Sigmoid colon (tissue), 7 donors: ENCODE data around the gene VIT. TPM values are rescaled to one million over a fixed set of nuclear protein-coding genes. Genes with fewer than 3 reads are reported as not detected.

Experiments
- DNase-seq: peaks from one replicate; pipeline ENCODE4 v3.0.0-alpha.2; 2019
- H3K27ac ChIP-seq, 4 donors: fragments of 200-600 bp; sonication (generic); one replicate each; pipeline ENCODE4 v1.5.1; 2016 to 2019; ENCODE audit warnings: mild to moderate bottlenecking in 1 of 4
- H3K27me3 ChIP-seq, 3 donors: fragments of 200-600 bp; sonication (generic); one replicate each; pipeline ENCODE4 v1.5.1; 2019; ENCODE audit warnings: mild to moderate bottlenecking in 1 of 3
- H3K36me3 ChIP-seq, 4 donors: fragments of 200-600 bp; sonication (generic); one replicate each; pipeline ENCODE4 v1.5.1; 2016 to 2019
- H3K4me1 ChIP-seq, 4 donors: fragments of 200-600 bp; sonication (generic); one replicate each; pipeline ENCODE4 v1.5.1; 2017 to 2019
- H3K4me3 ChIP-seq, 4 donors: fragments of 200-600 bp; sonication (generic); one replicate each; pipeline ENCODE4 v1.5.1; 2017 to 2019; ENCODE audit warnings: mild to moderate bottlenecking in 2 of 4, moderate library complexity in 1 of 4
- H3K9me3 ChIP-seq, 4 donors: fragments of 200-600 bp in 3 of 4; sonication (generic) in 3 of 4; one replicate each; pipeline versions ENCODE4 v1.5.1 to v1.6.1; 2013 to 2019
- EP300 ChIP-seq, 4 donors: sonication (generic); formaldehyde crosslinking; IDR thresholded peaks; one replicate each; pipeline ENCODE4 v1.6.1; 2017; ENCODE audit warnings: antibody characterized with exemption in 4 of 4
- POLR2A ChIP-seq, 2 donors: fragments of 450-650 bp; IDR thresholded peaks; one replicate each; pipeline ENCODE4 v1.6.1; 2016; ENCODE audit warnings: antibody characterized with exemption in 2 of 2, mild to moderate bottlenecking in 2 of 2, moderate library complexity in 2 of 2
- POLR2AphosphoS5 ChIP-seq, 4 donors: sonication (generic); formaldehyde crosslinking; IDR thresholded peaks; one replicate each; pipeline ENCODE4 v1.6.1; 2017; ENCODE audit warnings: antibody characterized with exemption in 4 of 4
- WGBS, 2 donors: extraction: QIAGEN DNeasy Blood & Tissue Kit; methylation state at CpG; one replicate each; pipeline ENCODE4 v1.1.7; 2013; 5-methylcytosine and 5-hydroxymethylcytosine counted together
- intact Hi-C: fragments of 100-400 bp; cut with DNase I; formaldehyde crosslinking; loops from one replicate; pipeline ENCODE4 v1.15.1; 2023
- polyA plus RNA-seq, 3 donors: library from polyadenylated mRNA; stranded (reverse); fragments of 200-250 nt; gene quantifications; one replicate each; pipeline ENCODE4 v1.2.3, GENCODE V29; 2013
- total RNA-seq, 4 donors: library from RNA; depleted of rRNA; stranded (reverse); fragments of >200 nt; gene quantifications; one replicate each; pipeline ENCODE4 v1.1.0, GENCODE V29; 2016
- TF ChIP-seq, protein P1 (sequence below), 4 experiments: fragments of 450-650 bp in 3 of 4; fragments of 200-600 bp in 1 of 4; IDR thresholded peaks; one replicate each; pipeline ENCODE4 v1.5.1; 2016 to 2019; ENCODE audit warnings: antibody characterized with exemption in 4 of 4, mild to moderate bottlenecking in 3 of 4, moderate library complexity in 2 of 4
- donor health status: healthy with polysubstance abuse.
- donor health status: Bipolar disorder and iron deficiency.
- donor health status: healthy.

The VIT gene
- total and polyA plus RNA-seq, 7 donors: 1.1 to 16.5 (median 9.6) TPM; not detected in 1

DNA sequence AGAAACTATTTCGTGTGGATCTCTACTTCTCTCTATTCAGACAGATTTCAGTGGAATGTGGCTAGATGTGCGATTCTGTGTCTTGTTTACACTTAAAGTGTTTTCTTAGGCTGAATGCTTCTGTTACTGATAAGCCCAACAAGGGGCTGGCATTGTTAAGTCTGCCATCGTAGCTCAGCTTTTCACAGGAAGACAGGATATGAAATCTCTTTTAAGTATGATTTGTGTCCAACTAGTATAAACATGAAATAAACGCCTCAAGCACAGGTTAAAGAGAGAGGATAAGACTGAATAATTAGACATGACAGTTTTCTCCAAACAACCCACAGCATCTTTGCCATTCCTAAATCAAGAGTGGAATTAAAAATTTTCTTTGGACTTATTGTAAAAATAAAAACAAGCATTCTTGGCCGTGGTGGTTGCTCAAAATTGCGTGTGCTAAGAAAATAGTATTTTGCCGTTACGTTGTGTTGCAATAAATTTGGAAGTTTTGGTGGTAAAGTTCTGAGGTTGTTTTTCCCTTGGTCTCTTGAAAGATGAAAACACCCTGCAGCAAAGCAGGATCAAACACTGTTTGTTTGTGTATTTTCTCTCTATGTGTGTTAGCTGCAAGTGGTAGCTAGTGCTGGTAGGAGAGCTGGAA, 1.0 kb downstream of the VIT start:
- WGBS, 2 donors: 59 to 71% methylated on average over 8 of the region's 8 CpGs
- DNase-seq: no peak
- H3K27me3 ChIP-seq: no peaks in the 10 kb centered on the region
- intact Hi-C loops: no loop called here
- no peak overlapping the region for H3K4me3 ChIP-seq
- H3K9me3 ChIP-seq: no peaks in the 10 kb centered on the region
- TF ChIP-seq, protein P1, sequence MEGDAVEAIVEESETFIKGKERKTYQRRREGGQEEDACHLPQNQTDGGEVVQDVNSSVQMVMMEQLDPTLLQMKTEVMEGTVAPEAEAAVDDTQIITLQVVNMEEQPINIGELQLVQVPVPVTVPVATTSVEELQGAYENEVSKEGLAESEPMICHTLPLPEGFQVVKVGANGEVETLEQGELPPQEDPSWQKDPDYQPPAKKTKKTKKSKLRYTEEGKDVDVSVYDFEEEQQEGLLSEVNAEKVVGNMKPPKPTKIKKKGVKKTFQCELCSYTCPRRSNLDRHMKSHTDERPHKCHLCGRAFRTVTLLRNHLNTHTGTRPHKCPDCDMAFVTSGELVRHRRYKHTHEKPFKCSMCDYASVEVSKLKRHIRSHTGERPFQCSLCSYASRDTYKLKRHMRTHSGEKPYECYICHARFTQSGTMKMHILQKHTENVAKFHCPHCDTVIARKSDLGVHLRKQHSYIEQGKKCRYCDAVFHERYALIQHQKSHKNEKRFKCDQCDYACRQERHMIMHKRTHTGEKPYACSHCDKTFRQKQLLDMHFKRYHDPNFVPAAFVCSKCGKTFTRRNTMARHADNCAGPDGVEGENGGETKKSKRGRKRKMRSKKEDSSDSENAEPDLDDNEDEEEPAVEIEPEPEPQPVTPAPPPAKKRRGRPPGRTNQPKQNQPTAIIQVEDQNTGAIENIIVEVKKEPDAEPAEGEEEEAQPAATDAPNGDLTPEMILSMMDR (IDR thresholded peaks at IDR 0.05): no peak
- TF ChIP-seq POLR2A (IDR thresholded peaks at IDR 0.05): no peak
- no peak for TF ChIP-seq POLR2AphosphoS5 (IDR thresholded peaks at IDR 0.05)
- TF ChIP-seq EP300 (IDR thresholded peaks at IDR 0.05): no peak
- no peaks in the 10 kb centered on the region for H3K4me1 ChIP-seq
- no peaks in the 10 kb centered on the region for H3K36me3 ChIP-seq
- H3K27ac ChIP-seq: peak overlapping the region in 1 of 4 donors; percentile 24

DNA sequence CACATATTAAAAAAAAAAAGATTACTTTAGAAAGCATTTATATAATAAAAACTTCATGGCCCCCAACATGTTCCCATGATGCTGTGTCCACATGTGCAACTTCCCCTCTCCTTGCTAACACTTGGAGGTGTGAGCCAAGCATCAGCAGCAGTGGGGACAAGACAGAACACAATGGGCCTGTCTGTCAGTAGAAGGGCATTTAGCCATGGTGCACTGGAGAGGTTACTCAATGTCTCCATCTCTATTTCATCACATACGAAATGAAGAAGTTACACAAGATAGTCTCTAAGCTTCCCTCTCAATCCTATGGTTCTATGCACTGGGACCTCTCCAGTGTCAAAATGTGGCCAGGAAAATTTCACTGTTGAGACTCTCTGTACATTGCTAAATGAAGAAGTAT, 2.5 kb downstream of the VIT start:
- H3K27me3 ChIP-seq: no peaks in the 10 kb centered on the region
- intact Hi-C loops: no loop called here
- TF ChIP-seq POLR2A (IDR thresholded peaks at IDR 0.05): no peak
- no peak overlapping the region for H3K27ac ChIP-seq
- H3K4me1 ChIP-seq: no peaks in the 10 kb centered on the region
- DNase-seq: peak; percentile 71
- no peaks in the 10 kb centered on the region for H3K36me3 ChIP-seq
- WGBS, 2 donors: 84 to 94% methylated on average over 1 of the region's 1 CpG
- no peak overlapping the region for H3K4me3 ChIP-seq
- no peaks in the 10 kb centered on the region for H3K9me3 ChIP-seq

DNA sequence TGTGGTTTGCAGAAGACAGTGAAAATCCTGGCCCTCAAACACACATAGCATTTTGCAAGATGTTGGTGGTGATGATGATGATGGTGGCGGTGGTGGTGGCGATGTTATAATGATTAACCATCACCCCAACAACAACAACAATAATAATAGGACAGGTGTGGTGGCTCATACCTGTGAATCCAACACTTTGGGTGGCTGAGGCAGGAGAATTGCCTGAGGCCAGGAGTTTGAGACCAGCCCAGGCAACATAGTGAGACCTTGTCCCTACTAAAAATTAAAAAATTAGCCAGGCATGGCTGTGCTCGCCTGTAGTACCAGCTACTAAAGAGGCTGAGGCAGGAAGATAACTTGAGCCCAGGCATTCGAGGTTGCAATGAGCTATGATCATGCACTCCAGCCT, 3.8 kb downstream of the VIT start:
- 88 to 94% methylated on average over 4 of the region's 4 CpGs for WGBS, 2 donors
- Histone ChIP-seq H3K4me1 (no peaks in the 10 kb centered on the region), H3K27ac (no peak overlapping the region), H3K4me3 (no peak overlapping the region), H3K9me3 (no peaks in the 10 kb centered on the region), H3K36me3 (no peaks in the 10 kb centered on the region), H3K27me3 (no peaks in the 10 kb centered on the region)
- intact Hi-C loops: no loop called here
- TF ChIP-seq POLR2A (IDR thresholded peaks at IDR 0.05) (no peak), POLR2AphosphoS5 (IDR thresholded peaks at IDR 0.05) (no peak), EP300 (IDR thresholded peaks at IDR 0.05) (no peak)
- TF ChIP-seq, protein P1 (IDR thresholded peaks at IDR 0.05): no peak
- DNase-seq: no peak

DNA sequence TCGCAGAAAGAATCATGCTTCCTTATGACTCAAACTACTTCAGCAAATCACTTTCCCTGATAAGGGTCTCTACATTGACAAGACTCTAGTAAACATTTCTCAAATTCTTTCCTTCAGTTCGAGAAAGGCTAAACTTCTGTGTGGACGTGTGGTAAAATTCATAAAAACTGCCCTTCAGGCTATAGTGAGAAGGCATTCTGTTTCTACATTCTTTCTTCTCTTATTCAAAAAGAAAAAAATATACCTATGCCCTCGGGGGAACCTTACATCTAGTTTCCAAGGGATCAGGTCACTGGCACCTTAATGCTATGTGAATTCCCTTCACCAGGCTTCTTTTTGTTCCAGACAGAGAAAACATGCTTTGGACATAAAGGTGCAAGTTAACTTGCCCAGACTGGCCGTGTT, 4.9 kb downstream of the VIT start:
- no peak overlapping the region for H3K27ac ChIP-seq
- no peaks in the 10 kb centered on the region for H3K9me3 ChIP-seq
- no peak for DNase-seq
- no peaks in the 10 kb centered on the region for H3K36me3 ChIP-seq
- 75 to 85% methylated on average over 5 of the region's 5 CpGs for WGBS, 2 donors
- no peak for TF ChIP-seq POLR2AphosphoS5 (IDR thresholded peaks at IDR 0.05)
- no peak for TF ChIP-seq EP300 (IDR thresholded peaks at IDR 0.05)
- TF ChIP-seq POLR2A (IDR thresholded peaks at IDR 0.05): no peak
- TF ChIP-seq, protein P1 (IDR thresholded peaks at IDR 0.05): no peak
- H3K27me3 ChIP-seq: no peaks in the 10 kb centered on the region
- H3K4me1 ChIP-seq: no peaks in the 10 kb centered on the region
- H3K4me3 ChIP-seq: no peak overlapping the region
- intact Hi-C loops: no loop called here

DNA sequence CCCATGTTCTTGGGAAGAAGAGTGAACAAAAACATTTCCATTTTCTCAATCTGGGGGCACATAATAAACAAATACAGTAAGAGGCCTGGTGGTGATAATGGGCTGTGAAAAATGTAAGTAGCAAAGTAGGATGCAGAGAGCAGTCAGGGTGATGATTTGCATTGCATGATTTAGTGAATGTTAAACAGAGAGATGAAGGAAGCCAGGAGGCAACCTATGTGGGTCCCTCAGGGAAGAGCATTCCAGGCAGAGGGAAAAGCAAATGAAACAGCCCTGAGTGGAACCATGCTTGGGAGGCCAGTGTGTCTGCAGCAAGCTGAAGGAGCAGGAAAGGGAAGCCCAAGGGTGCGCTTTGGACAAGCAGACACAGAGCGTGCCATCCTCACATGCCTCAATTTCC, 5.4 kb downstream of the VIT start:
- H3K9me3 ChIP-seq: no peaks in the 10 kb centered on the region
- no peaks in the 10 kb centered on the region for H3K4me1 ChIP-seq
- WGBS, 2 donors: 49% methylated on average over 2 of the region's 2 CpGs
- no peak for TF ChIP-seq POLR2AphosphoS5 (IDR thresholded peaks at IDR 0.05)
- TF ChIP-seq, protein P1 (IDR thresholded peaks at IDR 0.05): no peak
- no peak for TF ChIP-seq POLR2A (IDR thresholded peaks at IDR 0.05)
- no peak for TF ChIP-seq EP300 (IDR thresholded peaks at IDR 0.05)
- intact Hi-C loops: no loop called here
- H3K27me3 ChIP-seq: no peaks in the 10 kb centered on the region
- DNase-seq: no peak
- H3K4me3 ChIP-seq: no peak overlapping the region
- no peaks in the 10 kb centered on the region for H3K36me3 ChIP-seq
- H3K27ac ChIP-seq: no peak overlapping the region
